ENCODE measurements around the gene OBSCN.

DNA sequence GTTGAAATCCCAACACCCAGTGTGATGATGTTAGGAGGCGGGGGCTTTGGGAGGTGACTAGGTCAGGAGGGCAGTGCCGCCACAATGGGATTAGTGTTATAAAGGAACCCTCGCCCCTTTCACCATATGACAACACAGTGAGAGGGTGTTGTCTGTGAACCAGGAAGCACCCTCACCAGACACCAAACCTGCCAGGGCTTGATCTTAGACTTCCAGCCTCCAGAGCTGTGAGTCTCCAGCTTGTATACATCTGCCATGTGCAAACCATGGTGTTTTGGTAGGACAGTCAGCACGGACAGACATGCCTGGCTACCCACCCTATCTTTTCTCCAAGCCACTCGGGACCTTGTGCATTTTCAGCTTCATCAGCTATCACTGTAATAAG is 194.8 kb downstream of the OBSCN start:
- TF ChIP-seq CTCF (IDR thresholded peaks at IDR 0.05) = no peak
- no peak for TF ChIP-seq POLR2A (IDR thresholded peaks at IDR 0.05)

All from adrenal gland (tissue), 5 donors.